ENCODE results near the gene IMPDH2.
A peak's percentile ranks its signal among the peaks of the same experiment; 100 is the strongest.

Gene IMPDH2

GRCh38 chr3:49007068-49007770 lies 22.0 kb downstream of the IMPDH2 start, which contains the start of gene WDR6 (continued):
- 0 out of 2 replicates have a peak, but pooled peaks have one; percentile 40 for TF ChIP-seq OVOL3 (tag by site-specific recombination; IDR thresholded peaks at IDR 0.05)
- TF ChIP-seq, protein P1, sequence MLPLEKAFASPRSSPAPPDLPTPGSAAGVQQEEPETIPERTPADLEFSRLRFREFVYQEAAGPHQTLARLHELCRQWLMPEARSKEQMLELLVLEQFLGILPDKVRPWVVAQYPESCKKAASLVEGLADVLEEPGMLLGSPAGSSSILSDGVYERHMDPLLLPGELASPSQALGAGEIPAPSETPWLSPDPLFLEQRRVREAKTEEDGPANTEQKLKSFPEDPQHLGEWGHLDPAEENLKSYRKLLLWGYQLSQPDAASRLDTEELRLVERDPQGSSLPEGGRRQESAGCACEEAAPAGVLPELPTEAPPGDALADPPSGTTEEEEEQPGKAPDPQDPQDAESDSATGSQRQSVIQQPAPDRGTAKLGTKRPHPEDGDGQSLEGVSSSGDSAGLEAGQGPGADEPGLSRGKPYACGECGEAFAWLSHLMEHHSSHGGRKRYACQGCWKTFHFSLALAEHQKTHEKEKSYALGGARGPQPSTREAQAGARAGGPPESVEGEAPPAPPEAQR (tag by site-specific recombination; IDR thresholded peaks at IDR 0.05), result no peak
- TF ChIP-seq ZNF658 (tag by site-specific recombination; IDR thresholded peaks at IDR 0.05), result no peak
- TF ChIP-seq ZNF2 (tag by site-specific recombination; IDR thresholded peaks at IDR 0.05), result peak; percentile 78
- TF ChIP-seq, protein P2, sequence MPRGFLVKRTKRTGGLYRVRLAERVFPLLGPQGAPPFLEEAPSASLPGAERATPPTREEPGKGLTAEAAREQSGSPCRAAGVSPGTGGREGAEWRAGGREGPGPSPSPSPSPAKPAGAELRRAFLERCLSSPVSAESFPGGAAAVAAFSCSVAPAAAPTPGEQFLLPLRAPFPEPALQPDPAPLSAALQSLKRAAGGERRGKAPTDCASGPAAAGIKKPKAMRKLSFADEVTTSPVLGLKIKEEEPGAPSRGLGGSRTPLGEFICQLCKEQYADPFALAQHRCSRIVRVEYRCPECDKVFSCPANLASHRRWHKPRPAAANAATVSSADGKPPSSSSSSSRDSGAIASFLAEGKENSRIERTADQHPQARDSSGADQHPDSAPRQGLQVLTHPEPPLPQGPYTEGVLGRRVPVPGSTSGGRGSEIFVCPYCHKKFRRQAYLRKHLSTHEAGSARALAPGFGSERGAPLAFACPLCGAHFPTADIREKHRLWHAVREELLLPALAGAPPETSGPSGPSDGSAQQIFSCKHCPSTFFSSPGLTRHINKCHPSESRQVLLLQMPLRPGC (tag by site-specific recombination; IDR thresholded peaks at IDR 0.05), result peak; percentile 19; the same call in 1 of the 2 replicates
- no peak for TF ChIP-seq ZNF677 (tag by site-specific recombination; IDR thresholded peaks at IDR 0.05)
- TF ChIP-seq YY1 (tag by site-specific recombination; IDR thresholded peaks at IDR 0.05), result peak; percentile 75
- 0 out of 2 replicates have a peak, but pooled peaks have one; percentile 14 for TF ChIP-seq MZF1 (tag by site-specific recombination; IDR thresholded peaks at IDR 0.05; ENCODE audit: borderline replicate concordance)
- no peak for TF ChIP-seq AEBP2 (tag by site-specific recombination; IDR thresholded peaks at IDR 0.05; ENCODE audit: borderline replicate concordance)
- no peak for TF ChIP-seq ZNF596 (tag by site-specific recombination; IDR thresholded peaks at IDR 0.05)
- 0 out of 2 replicates have a peak, but pooled peaks have one; percentile 29 for TF ChIP-seq ZIC2 (tag by site-specific recombination; IDR thresholded peaks at IDR 0.05)
- peak; percentile 69 for TF ChIP-seq ZNF629 (tag by site-specific recombination; IDR thresholded peaks at IDR 0.05)
- TF ChIP-seq OSR2 (tag by site-specific recombination; IDR thresholded peaks at IDR 0.05), result peak; percentile 7
- TF ChIP-seq KLF7 (tag by site-specific recombination; IDR thresholded peaks at IDR 0.05; ENCODE audit: borderline replicate concordance), result 0 out of 2 replicates have a peak, but pooled peaks have one; percentile 54
- TF ChIP-seq ZNF580 (tag by site-specific recombination; IDR thresholded peaks at IDR 0.05), result peak; percentile 62
- no peak for TF ChIP-seq REST (tag by site-specific recombination; IDR thresholded peaks at IDR 0.05)
- TF ChIP-seq SCRT1 (tag by site-specific recombination; IDR thresholded peaks at IDR 0.05; ENCODE audit: borderline replicate concordance), result peak; percentile 95
- peak; percentile 37; the same call in 1 of the 2 replicates for TF ChIP-seq WT1 (tag by site-specific recombination; IDR thresholded peaks at IDR 0.05)
- TF ChIP-seq ZNF558 (tag by site-specific recombination; IDR thresholded peaks at IDR 0.05), result no peak
- no peak for TF ChIP-seq ZNF521 (tag by site-specific recombination; IDR thresholded peaks at IDR 0.05)
- TF ChIP-seq ZNF112 (tag by site-specific recombination; IDR thresholded peaks at IDR 0.05), result no peak
- peak; percentile 91 for TF ChIP-seq ZXDB (tag by site-specific recombination; IDR thresholded peaks at IDR 0.05)
- TF ChIP-seq, protein P3, sequence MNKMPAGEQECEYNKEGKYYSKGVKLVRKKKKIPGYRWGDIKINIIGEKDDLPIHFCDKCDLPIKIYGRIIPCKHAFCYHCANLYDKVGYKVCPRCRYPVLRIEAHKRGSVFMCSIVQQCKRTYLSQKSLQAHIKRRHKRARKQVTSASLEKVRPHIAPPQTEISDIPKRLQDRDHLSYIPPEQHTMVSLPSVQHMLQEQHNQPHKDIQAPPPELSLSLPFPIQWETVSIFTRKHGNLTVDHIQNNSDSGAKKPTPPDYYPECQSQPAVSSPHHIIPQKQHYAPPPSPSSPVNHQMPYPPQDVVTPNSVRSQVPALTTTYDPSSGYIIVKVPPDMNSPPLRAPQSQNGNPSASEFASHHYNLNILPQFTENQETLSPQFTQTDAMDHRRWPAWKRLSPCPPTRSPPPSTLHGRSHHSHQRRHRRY (tag by site-specific recombination; IDR thresholded peaks at IDR 0.05), result no peak
- peak; percentile 65; the same call in 1 of the 2 replicates for TF ChIP-seq KLF10 (tag by site-specific recombination; IDR thresholded peaks at IDR 0.05)
- TF ChIP-seq ZNF184 (tag by site-specific recombination; IDR thresholded peaks at IDR 0.05), result peak; percentile 7; the same call in 1 of the 2 replicates
- peak; percentile 27; the same call in 1 of the 2 replicates for TF ChIP-seq ZNF423 (tag by site-specific recombination; IDR thresholded peaks at IDR 0.05)
- no peak for TF ChIP-seq RBAK (tag by site-specific recombination; IDR thresholded peaks at IDR 0.05)
- TF ChIP-seq ZNF610 (tag by site-specific recombination; IDR thresholded peaks at IDR 0.05; ENCODE audit: borderline replicate concordance), result 0 out of 2 replicates have a peak, but pooled peaks have one; percentile 13
- no peak for TF ChIP-seq ZNF544 (tag by site-specific recombination; IDR thresholded peaks at IDR 0.05)

All from HEK293 (cell line).